GM19351 (cell line): ENCODE measurements around the gene TMC5.
"Not testable (repeated sequence)": the region's sequence is repeated elsewhere in the genome, so short reads cannot be mapped to it uniquely, and the experiment has no call there.

ENCODE experiments used
- ATAC-seq: cut with Tn5 transposase; IDR thresholded peaks from one replicate; pipeline ENCODE4 v1.9.1; 2021; ENCODE audit warnings: mild to moderate bottlenecking, moderate library complexity; ENCODE audit not compliant: unreplicated experiment

TMC5 gene

GRCh38 chr16:19397373-19397772 lies 20.3 kb upstream of the TMC5 start:
- not testable (repeated sequence) for ATAC-seq

- no peak for ATAC-seq
Observed at GRCh38 chr16:19400711-19401110, 17.0 kb upstream of the TMC5 start.

- no peak for ATAC-seq
Observed at GRCh38 chr16:19406891-19407491, 10.7 kb upstream of the TMC5 start.

GRCh38 chr16:19410435-19411171 lies 7.1 kb upstream of the TMC5 start:
- ATAC-seq: no peak

- no peak for ATAC-seq
Observed at GRCh38 chr16:19411298-19411697, 6.4 kb upstream of the TMC5 start.

GRCh38 chr16:19412055-19412454 lies 5.6 kb upstream of the TMC5 start:
- ATAC-seq: not testable (repeated sequence)

- ATAC-seq: no peak
Observed at GRCh38 chr16:19415461-19415860, 2.2 kb upstream of the TMC5 start.

- ATAC-seq: no peak
Observed at GRCh38 chr16:19415918-19416317, 1.8 kb upstream of the TMC5 start.

- ATAC-seq: no peak
Observed at GRCh38 chr16:19418200-19418599, 517 bp downstream of the TMC5 start.

- ATAC-seq: no peak
Observed at GRCh38 chr16:19419698-19420075, 2.0 kb downstream of the TMC5 start.

- ATAC-seq: no peak
Observed at GRCh38 chr16:19424478-19424877, 6.8 kb downstream of the TMC5 start.

GRCh38 chr16:19430345-19430744 lies 12.7 kb downstream of the TMC5 start:
- no peak for ATAC-seq

GRCh38 chr16:19431636-19432340 lies 14.1 kb downstream of the TMC5 start:
- no peak for ATAC-seq

- ATAC-seq: no peak
Observed at GRCh38 chr16:19432429-19432828, 14.7 kb downstream of the TMC5 start.

GRCh38 chr16:19434584-19434983 lies 16.9 kb downstream of the TMC5 start:
- no peak for ATAC-seq

GRCh38 chr16:19436540-19436939 lies 18.9 kb downstream of the TMC5 start:
- ATAC-seq: no peak

- ATAC-seq: no peak
Observed at GRCh38 chr16:19437280-19437679, 19.6 kb downstream of the TMC5 start.

GRCh38 chr16:19438739-19439138 lies 21.1 kb downstream of the TMC5 start:
- ATAC-seq: no peak

GRCh38 chr16:19439483-19439882 lies 21.8 kb downstream of the TMC5 start:
- no peak for ATAC-seq

GRCh38 chr16:19443659-19444058 lies 26.0 kb downstream of the TMC5 start:
- ATAC-seq: no peak

- no peak for ATAC-seq
Observed at GRCh38 chr16:19446300-19446846, 28.7 kb downstream of the TMC5 start.

- no peak for ATAC-seq
Observed at GRCh38 chr16:19446886-19447285, 29.2 kb downstream of the TMC5 start.
